Stimulated activated effector memory CD8-positive, alpha-beta T cell treated with anti-CD3 and anti-CD28 coated beads, Interleukin-12 subunit alpha, Interleukin-12 subunit beta, amount 100 ng/mL, for 72 hours (primary cell): ENCODE results near the gene HS3ST3B1.

ENCODE experiments used
- ATAC-seq: fragments of 150-1000 bp; cut with Tn5 transposase; 2 replicates; pipeline ENCODE4 v1.10.0; 2021
- DNase-seq, 2 donors: peaks; one replicate each; pipeline ENCODE4 v3.0.0; 2021 to 2022; ENCODE audit warnings: low spot score in 2 of 2
- H3K27ac Mint-ChIP-seq: one replicate; pipeline ENCODE4 v1.8.0; 2022; ENCODE audit warnings: mild to moderate bottlenecking, mixed read lengths
- H3K36me3 Mint-ChIP-seq: one replicate; pipeline ENCODE4 v1.8.0; 2022; ENCODE audit warnings: mild to moderate bottlenecking, mixed read lengths
- H3K4me1 Mint-ChIP-seq: one replicate; pipeline ENCODE4 v1.8.0; 2022; ENCODE audit warnings: mixed read lengths
- H3K4me3 Mint-ChIP-seq: one replicate; pipeline ENCODE4 v1.8.0; 2022; ENCODE audit warnings: mild to moderate bottlenecking, mixed read lengths
- H3K9me3 Mint-ChIP-seq: one replicate; pipeline ENCODE4 v1.8.0; 2022; ENCODE audit warnings: mixed read lengths

HS3ST3B1 gene

GRCh38 chr17:14325618-14326167 lies 24.8 kb downstream of the HS3ST3B1 start:
- H3K4me3 Mint-ChIP-seq = no peak overlapping the region
- no peak overlapping the region for H3K27ac Mint-ChIP-seq
- H3K4me1 Mint-ChIP-seq = peaks cover 62% of the 10 kb centered on the region
- ATAC-seq (no peak), DNase-seq (no peak)
- no peaks in the 10 kb centered on the region for H3K9me3 Mint-ChIP-seq
- no peaks in the 10 kb centered on the region for H3K36me3 Mint-ChIP-seq

GRCh38 chr17:14329900-14330491 lies 29.1 kb downstream of the HS3ST3B1 start:
- ATAC-seq (no peak), DNase-seq (no peak)
- Mint-ChIP-seq H3K36me3 (no peaks in the 10 kb centered on the region), H3K27ac (peak overlapping the region; percentile 63), H3K4me1 (peaks cover 72% of the 10 kb centered on the region), H3K9me3 (no peaks in the 10 kb centered on the region), H3K4me3 (no peak overlapping the region)

GRCh38 chr17:14330492-14330962 lies 29.6 kb downstream of the HS3ST3B1 start:
- peak overlapping the region; percentile 63 for H3K27ac Mint-ChIP-seq
- DNase-seq = no peak
- H3K9me3 Mint-ChIP-seq = no peaks in the 10 kb centered on the region
- no peak overlapping the region for H3K4me3 Mint-ChIP-seq
- H3K36me3 Mint-ChIP-seq = no peaks in the 10 kb centered on the region
- peaks cover 74% of the 10 kb centered on the region for H3K4me1 Mint-ChIP-seq
- no peak for ATAC-seq

- peak overlapping the region; percentile 63 for H3K27ac Mint-ChIP-seq
- no peak for DNase-seq
- H3K9me3 Mint-ChIP-seq = no peaks in the 10 kb centered on the region
- no peak overlapping the region for H3K4me3 Mint-ChIP-seq
- no peaks in the 10 kb centered on the region for H3K36me3 Mint-ChIP-seq
- H3K4me1 Mint-ChIP-seq = peaks cover 73% of the 10 kb centered on the region
- no peak for ATAC-seq
These were observed 30.5 kb downstream of the HS3ST3B1 start for GRCh38 chr17:14331225-14331981.

GRCh38 chr17:14331982-14332298 lies 31.1 kb downstream of the HS3ST3B1 start:
- Mint-ChIP-seq H3K36me3 (no peaks in the 10 kb centered on the region), H3K4me3 (no peak overlapping the region), H3K9me3 (no peaks in the 10 kb centered on the region), H3K4me1 (peaks cover 78% of the 10 kb centered on the region), H3K27ac (peak overlapping the region; percentile 63)
- ATAC-seq (no peak), DNase-seq (no peak)

GRCh38 chr17:14332331-14332730 lies 31.4 kb downstream of the HS3ST3B1 start:
- Mint-ChIP-seq H3K36me3 (no peaks in the 10 kb centered on the region), H3K4me3 (no peak overlapping the region), H3K9me3 (no peaks in the 10 kb centered on the region), H3K4me1 (peaks cover 82% of the 10 kb centered on the region), H3K27ac (peak overlapping the region; percentile 63)
- DNase-seq (no peak), ATAC-seq (no peak)

- Mint-ChIP-seq H3K4me3 (no peak overlapping the region), H3K27ac (no peak overlapping the region), H3K9me3 (no peaks in the 10 kb centered on the region), H3K36me3 (no peaks in the 10 kb centered on the region), H3K4me1 (peaks cover 78% of the 10 kb centered on the region)
- no peak for ATAC-seq
- DNase-seq = no peak
These were observed 32.6 kb downstream of the HS3ST3B1 start for GRCh38 chr17:14333506-14333905.

GRCh38 chr17:14334276-14334840 lies 33.5 kb downstream of the HS3ST3B1 start:
- Mint-ChIP-seq H3K27ac (peak overlapping the region; percentile 45), H3K9me3 (no peaks in the 10 kb centered on the region), H3K4me3 (no peak overlapping the region), H3K4me1 (peaks cover 78% of the 10 kb centered on the region), H3K36me3 (no peaks in the 10 kb centered on the region)
- no peak for ATAC-seq
- no peak for DNase-seq

- DNase-seq = no peak
- ATAC-seq = no peak
- no peak overlapping the region for H3K4me3 Mint-ChIP-seq
These were observed 34.0 kb downstream of the HS3ST3B1 start for GRCh38 chr17:14334919-14335318.

GRCh38 chr17:14336418-14336817 lies 35.5 kb downstream of the HS3ST3B1 start:
- DNase-seq = no peak
- Mint-ChIP-seq H3K36me3 (no peaks in the 10 kb centered on the region), H3K4me1 (peaks cover 78% of the 10 kb centered on the region), H3K4me3 (peak overlapping the region; percentile 27), H3K9me3 (no peaks in the 10 kb centered on the region), H3K27ac (no peak overlapping the region)
- ATAC-seq = no peak

More at GRCh38 chr17:14334919-14335318, 34.0 kb downstream of the HS3ST3B1 start:
- peaks cover 78% of the 10 kb centered on the region for H3K4me1 Mint-ChIP-seq
- H3K36me3 Mint-ChIP-seq = no peaks in the 10 kb centered on the region
- peak overlapping the region; percentile 45 for H3K27ac Mint-ChIP-seq
- no peaks in the 10 kb centered on the region for H3K9me3 Mint-ChIP-seq

- Mint-ChIP-seq H3K27ac (peak overlapping the region; percentile 33), H3K4me1 (peaks cover 67% of the 10 kb centered on the region), H3K4me3 (peak overlapping the region; percentile 27), H3K36me3 (no peaks in the 10 kb centered on the region), H3K9me3 (no peaks in the 10 kb centered on the region)
- peak; percentile 98 for ATAC-seq
- DNase-seq = peak; percentile 22 to 70
These were observed 36.8 kb downstream of the HS3ST3B1 start for GRCh38 chr17:14337596-14338079.

GRCh38 chr17:14340857-14341754 lies 40.2 kb downstream of the HS3ST3B1 start:
- no peak for ATAC-seq
- H3K4me1 Mint-ChIP-seq = peaks cover 50% of the 10 kb centered on the region
- H3K4me3 Mint-ChIP-seq = no peak overlapping the region
- H3K9me3 Mint-ChIP-seq = no peaks in the 10 kb centered on the region
- no peak for DNase-seq
- peak overlapping the region; percentile 60 for H3K27ac Mint-ChIP-seq
- H3K36me3 Mint-ChIP-seq = peaks cover 15% of the 10 kb centered on the region

GRCh38 chr17:14341866-14342265 lies 41.0 kb downstream of the HS3ST3B1 start:
- Mint-ChIP-seq H3K36me3 (peaks cover 16% of the 10 kb centered on the region), H3K4me1 (peaks cover 42% of the 10 kb centered on the region), H3K27ac (peak overlapping the region; percentile 60), H3K4me3 (no peak overlapping the region), H3K9me3 (no peaks in the 10 kb centered on the region)
- ATAC-seq (no peak), DNase-seq (no peak)

- no peak for DNase-seq
- H3K4me1 Mint-ChIP-seq = peaks cover 5% of the 10 kb centered on the region
- H3K27ac Mint-ChIP-seq = no peak overlapping the region
- H3K36me3 Mint-ChIP-seq = peaks cover 28% of the 10 kb centered on the region
- H3K9me3 Mint-ChIP-seq = no peaks in the 10 kb centered on the region
- ATAC-seq = no peak
- H3K4me3 Mint-ChIP-seq = no peak overlapping the region
These were observed 45.9 kb downstream of the HS3ST3B1 start for GRCh38 chr17:14346801-14347200.

GRCh38 chr17:14351493-14351892 lies 50.6 kb downstream of the HS3ST3B1 start:
- H3K27ac Mint-ChIP-seq = no peak overlapping the region
- no peaks in the 10 kb centered on the region for H3K9me3 Mint-ChIP-seq
- H3K36me3 Mint-ChIP-seq = peaks cover 12% of the 10 kb centered on the region
- DNase-seq (no peak), ATAC-seq (peak; percentile 95)
- peaks cover 5% of the 10 kb centered on the region for H3K4me1 Mint-ChIP-seq
- H3K4me3 Mint-ChIP-seq = no peak overlapping the region
